NOMO-1 treated with dmso at 0.1 percent for 144 hours (cell line): ENCODE measurements around the gene RTN4R.

Experiments used
- DNase-seq: peaks from one replicate; lab custom pipeline; 2025; ENCODE audit not compliant: unreplicated experiment; lab: John Stamatoyannopoulos, UW

RTN4R gene

DNA sequence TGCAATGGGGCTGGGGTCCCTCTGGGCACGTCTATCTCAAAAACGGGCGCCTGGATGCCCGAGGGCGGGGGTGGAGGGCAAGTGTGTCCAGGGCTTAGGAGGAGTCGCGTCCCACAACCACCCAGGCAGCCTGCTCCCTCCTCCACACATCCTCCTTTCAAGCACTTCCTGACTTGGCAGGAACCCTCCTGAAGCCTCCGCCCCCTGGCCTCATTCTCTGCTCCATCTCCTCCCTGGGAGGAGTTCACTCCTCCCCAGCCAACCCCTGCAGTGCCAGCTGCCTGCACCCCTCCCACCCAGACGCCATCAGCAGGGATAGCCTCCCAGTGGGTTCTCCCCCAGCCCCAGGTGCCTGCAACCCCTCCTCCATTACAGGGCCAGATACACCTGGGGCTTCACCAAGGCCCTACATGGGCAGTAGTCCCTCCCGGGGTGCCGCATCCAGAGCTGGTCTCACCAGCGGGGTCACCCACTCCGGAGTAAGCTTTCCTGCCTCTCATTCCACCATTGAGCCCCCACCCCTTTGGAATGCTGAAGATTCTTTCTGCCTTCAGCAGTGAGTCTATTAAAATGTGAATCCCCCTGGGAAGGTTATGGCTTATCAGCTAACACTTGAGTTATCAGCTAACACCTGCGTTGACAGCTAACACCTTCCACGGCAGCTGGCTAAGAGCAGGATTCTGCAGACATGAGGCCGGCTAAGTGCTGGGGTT is 24.4 kb downstream of the RTN4R start:
- peak; percentile 39 for DNase-seq

- no peak for DNase-seq
Measured at GRCh38 chr22:20243176-20243536, 25.0 kb downstream of the RTN4R start.

GRCh38 chr22:20242393-20243175 is 25.5 kb downstream of the RTN4R start:
- no peak for DNase-seq

DNA sequence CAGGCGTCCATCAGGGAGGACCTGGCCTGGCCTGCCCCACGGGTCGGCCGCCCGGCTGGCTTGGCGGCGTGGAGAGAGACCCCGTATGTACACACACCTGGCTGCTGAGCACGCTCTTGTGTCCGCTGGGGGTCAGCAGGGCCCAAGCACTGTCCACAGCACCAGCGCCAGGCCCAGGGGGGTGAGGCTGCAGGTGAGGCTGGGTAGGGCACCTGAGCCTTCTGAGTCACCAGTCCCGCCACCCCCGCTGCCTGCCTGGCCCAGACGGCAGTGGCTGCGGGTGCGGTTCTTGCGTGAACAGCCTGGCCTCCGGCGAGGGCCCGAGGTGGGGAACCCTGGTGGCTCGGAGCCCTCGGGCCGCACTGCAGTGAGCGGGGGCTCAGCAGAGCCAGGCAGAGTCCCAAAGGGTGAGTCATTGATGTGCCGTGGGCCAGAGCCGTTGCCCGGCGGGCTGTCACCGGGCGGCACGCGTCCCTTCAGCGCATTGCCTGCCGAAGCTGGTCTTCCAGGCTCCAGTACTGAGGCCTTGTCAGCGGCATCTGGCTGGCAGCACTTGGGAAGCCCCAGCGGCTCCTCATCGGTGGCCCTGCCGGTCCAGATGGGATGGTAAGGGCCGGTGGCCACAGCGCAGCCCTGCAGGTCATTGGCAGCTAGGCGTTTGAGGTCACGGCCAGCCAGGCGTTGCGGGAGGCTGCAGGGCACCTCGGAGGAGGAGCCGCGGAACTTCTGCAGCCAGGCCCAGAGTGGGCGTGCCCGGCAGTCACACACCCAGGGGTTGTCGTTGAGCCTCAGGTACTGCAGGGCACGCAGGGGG is 26.3 kb downstream of the RTN4R start:
- DNase-seq = no peak

- DNase-seq = no peak
Measured at GRCh38 chr22:20240900-20241299, 27.2 kb downstream of the RTN4R start.

DNA sequence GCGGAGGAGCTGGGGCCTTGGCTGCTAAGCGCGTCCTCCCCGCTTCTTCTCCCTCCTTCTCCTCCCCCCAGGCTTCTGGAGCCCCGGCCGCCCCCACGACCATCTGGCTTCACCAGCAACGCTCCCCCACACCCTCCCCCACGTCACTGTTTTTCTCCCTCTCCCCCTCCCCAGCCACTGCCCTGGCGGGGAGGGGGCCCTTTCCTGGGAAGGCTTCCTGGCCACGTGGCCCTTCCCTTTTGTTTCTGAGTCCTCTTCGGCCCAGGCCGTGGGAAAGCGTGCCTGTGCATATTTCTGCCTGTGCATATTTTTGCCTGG is 27.7 kb downstream of the RTN4R start:
- DNase-seq = no peak

GRCh38 chr22:20239676-20240446 is 28.3 kb downstream of the RTN4R start:
- DNase-seq = no peak

GRCh38 chr22:20238901-20239675 is 29.0 kb downstream of the RTN4R start:
- no peak for DNase-seq

DNA sequence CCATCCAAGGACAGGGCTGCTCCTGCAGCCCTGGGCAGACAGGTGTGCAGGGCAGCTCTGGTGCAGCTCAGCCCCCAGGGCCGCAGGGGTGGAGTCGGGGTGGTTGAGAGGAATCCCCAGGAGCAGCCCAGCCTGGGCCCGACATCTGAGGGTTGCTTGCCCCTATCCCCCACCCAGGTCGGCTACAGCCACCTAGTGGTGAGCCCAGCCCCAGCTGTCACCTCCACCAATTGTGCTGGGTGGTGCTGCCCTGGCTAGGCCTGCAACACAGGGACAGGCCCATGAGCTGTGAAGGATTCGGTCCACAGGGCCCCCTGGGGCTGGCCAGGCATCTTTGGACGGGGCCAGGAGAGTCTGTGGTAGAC is 29.6 kb downstream of the RTN4R start:
- DNase-seq = no peak

- no peak for DNase-seq
Measured at GRCh38 chr22:20237480-20238440, 30.4 kb downstream of the RTN4R start.

DNA sequence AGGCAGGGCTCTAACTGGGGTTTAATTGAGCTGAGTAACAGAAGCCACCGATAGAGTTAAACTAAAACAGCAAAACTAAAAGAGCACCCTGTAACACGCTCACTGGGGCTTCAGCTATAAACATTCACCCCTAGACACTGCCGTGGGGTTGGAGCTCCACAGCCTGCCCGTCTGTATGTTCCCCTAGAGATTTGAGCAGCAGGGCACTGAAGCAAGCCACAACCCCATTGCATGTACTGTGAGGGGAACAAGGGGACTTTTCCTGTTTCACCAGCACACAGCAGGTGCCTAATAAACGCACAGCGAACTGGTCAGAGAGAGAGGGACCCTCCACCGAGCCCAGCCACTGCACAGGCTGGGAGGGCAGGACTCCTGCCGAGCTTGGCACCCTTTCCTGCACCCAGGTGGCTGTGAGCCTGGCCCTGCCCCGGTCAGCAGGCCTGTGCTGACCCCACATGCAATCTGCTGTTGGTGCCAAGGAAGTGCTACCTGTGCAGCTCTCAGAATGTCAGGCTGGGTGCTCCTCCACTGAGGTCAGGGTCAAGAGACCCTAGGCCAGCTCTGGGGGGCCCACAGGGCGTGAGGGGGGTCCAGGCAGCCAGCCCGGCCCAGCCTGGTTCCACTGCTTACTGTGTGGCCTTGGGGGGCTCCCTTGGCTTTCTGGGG is 31.9 kb downstream of the RTN4R start:
- no peak for DNase-seq

GRCh38 chr22:20235389-20235991 is 32.6 kb downstream of the RTN4R start:
- no peak for DNase-seq

GRCh38 chr22:20234760-20235388 is 33.2 kb downstream of the RTN4R start:
- no peak for DNase-seq

- no peak for DNase-seq
Measured at GRCh38 chr22:20234314-20234682, 33.8 kb downstream of the RTN4R start.

DNA sequence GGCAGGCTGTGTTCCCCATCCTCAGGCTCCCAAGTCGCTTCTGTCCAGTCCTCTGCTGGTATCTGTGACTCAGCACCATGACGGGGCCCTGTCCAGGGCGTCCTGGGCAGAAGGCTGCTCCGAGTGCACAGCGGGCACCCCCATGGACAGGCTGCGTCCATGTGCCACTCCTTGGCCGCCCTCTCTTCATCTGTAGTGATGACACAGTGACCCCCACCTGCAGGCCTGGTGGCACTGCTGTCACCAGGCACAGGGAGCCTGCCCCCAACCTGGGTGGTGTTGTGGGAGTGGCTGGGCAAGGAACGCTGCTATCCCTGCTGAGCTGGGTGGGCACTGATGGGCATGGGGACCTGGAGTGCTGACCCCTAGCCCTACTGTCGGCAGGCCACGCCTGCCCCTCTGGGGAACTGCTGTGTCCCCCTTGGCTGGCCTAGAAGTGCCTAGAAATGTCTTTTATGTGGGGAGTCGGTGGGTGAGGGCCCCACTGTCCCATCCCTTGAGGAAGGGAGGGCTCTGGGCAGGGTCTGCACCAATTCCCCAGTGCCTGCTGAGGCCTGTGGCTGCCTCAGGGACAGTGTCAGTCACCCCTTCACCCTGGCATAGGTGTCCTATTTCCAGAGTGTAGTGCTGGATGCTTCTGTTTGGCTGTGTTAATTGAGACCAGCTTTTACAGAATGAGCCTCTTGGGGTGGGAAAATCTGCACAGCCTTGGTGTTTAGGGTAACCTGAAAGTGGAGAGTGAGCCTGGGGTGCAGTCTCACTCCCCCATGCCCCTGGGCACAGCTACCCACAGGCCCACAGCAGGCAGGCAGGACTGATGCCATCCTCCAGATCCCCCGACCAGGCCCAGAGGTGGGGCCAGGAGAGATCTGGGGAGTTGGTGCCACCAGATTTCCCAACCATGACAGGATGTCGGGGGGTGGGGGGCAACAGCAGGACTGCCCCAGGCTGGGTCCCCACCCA is 34.5 kb downstream of the RTN4R start:
- DNase-seq = no peak

GRCh38 chr22:20232781-20233180 is 35.3 kb downstream of the RTN4R start:
- DNase-seq = no peak

DNA sequence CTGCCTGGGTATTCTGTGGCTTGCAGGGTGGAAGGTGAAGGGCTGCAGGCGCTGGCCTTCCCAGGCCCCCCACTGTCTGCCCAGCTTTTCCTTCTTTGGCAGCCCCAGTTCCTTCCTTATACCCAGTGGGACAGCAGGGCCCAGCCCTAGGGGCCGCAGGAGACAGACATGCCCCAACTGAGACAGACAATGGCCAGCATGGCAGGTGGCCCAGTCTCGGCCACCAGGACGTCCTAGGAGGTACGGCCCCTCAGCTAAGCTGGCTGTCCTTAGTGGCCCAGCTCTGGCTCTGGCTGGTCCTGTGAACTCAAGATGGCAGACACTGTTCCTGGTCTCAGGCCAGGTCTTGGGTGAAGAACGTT is 35.9 kb downstream of the RTN4R start:
- no peak for DNase-seq
